LNCaP clone FGC (cell line): ENCODE results near the gene ARHGAP18.

Experiments used
- DNase-seq: peaks from one replicate; pipeline ENCODE4 v3.0.0-alpha.2; 2011; ENCODE audit warnings: low read depth
- H3K4me3 ChIP-seq: 2 replicates; pipeline ENCODE4 v1.5.1; 2011; ENCODE audit warnings: mild to moderate bottlenecking, low read depth, low read length, control low read depth
- TF ChIP-seq, protein P1 (sequence below): IDR thresholded peaks from 2 replicates; pipeline ENCODE4 v1.5.1; 2012; ENCODE audit warnings: mild to moderate bottlenecking; ENCODE audit not compliant: control insufficient read depth, insufficient read depth; ENCODE audit errors: extremely low read depth

The ARHGAP18 gene

DNA sequence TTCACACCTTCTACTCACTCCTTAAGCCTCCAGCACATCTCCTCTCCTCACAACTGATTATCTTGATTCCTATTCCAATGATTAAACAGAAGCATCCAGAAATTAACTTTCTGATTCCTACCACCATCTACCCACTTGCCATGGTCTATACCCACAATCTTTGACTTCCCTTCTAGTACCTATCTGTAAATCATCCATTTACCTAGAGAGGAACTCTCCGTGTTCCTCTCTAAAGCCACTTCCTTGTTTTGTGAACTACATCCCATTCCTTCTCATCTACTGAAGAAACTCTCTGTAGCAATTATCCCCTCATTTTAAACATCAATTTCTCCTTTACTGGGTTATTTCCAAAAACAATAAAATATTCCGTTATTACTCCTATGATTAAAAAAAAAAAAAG is 167.3 kb downstream of the ARHGAP18 start:
- no peak for DNase-seq
- no peak overlapping the region for H3K4me3 ChIP-seq
- TF ChIP-seq, protein P1, sequence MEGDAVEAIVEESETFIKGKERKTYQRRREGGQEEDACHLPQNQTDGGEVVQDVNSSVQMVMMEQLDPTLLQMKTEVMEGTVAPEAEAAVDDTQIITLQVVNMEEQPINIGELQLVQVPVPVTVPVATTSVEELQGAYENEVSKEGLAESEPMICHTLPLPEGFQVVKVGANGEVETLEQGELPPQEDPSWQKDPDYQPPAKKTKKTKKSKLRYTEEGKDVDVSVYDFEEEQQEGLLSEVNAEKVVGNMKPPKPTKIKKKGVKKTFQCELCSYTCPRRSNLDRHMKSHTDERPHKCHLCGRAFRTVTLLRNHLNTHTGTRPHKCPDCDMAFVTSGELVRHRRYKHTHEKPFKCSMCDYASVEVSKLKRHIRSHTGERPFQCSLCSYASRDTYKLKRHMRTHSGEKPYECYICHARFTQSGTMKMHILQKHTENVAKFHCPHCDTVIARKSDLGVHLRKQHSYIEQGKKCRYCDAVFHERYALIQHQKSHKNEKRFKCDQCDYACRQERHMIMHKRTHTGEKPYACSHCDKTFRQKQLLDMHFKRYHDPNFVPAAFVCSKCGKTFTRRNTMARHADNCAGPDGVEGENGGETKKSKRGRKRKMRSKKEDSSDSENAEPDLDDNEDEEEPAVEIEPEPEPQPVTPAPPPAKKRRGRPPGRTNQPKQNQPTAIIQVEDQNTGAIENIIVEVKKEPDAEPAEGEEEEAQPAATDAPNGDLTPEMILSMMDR = no peak

DNA sequence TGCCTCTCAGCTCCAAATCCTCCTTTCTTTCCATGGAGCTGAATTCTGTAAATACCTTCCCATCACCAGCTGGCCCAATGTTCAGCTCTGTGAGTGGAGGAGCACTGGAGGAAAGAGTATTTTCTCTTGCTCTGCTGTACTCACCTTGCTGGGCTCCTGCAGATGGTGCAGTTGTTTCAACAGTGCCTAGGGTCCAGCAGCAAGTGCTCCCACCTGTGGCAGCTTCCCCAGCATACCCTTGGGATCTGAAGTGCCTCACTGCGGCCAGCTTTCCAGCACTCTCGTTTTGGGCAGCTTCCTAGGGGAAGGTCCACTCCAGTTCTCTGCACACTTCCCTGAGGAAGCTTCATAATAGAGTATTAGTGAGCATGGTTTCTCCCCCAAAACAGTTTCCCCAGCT is 170.9 kb downstream of the ARHGAP18 start:
- no peak overlapping the region for H3K4me3 ChIP-seq
- DNase-seq = no peak
- TF ChIP-seq, protein P1 = no peak

DNA sequence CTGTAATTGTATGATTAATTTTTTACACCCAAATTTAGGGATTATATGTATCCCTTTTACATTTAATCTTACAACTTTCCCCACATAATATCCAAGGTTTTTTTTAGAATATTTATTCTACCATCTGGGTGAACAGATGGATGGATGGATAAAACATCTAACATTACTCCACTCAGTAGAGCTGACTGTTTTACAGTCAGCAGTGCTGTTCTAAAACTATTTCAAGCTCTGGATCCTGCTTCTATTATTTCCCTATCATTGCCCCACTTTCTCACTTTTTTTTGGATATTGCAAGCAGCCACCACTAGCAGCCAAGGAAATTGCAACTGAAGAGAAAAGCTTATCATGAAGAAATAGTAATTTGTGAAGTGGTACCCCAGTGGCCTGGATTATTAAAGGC is 173.7 kb downstream of the ARHGAP18 start:
- no peak for DNase-seq
- no peak overlapping the region for H3K4me3 ChIP-seq
- TF ChIP-seq, protein P1 = no peak

DNA sequence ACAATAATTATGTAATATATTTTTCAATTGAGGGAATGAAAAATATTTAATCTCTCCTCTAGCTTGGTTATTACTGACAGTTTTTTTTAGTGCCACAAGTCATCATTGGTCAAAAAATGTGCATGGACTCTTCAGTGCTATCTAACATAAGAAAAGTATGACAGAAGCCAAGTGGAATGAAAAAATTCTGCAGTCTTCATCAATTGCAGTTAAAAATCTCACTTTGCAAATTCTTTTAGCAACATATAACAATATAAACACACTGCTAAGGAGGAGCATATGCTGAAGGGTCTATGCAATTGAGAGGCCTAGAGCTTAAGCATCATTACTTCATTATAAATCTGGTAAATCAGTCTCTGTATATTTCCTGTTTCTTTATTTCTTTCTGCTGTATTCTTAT is 175.1 kb downstream of the ARHGAP18 start:
- TF ChIP-seq, protein P1 = no peak
- no peak for DNase-seq
- H3K4me3 ChIP-seq = no peak overlapping the region
